GM23338 (cell line): Measurements from ENCODE around the gene NAT14.

Experiments
- CREB1 ChIP-seq: fragments of 250-450 bp; sonication (Bioruptor Pico); IDR thresholded peaks from 2 replicates; pipeline ENCODE4 v1.5.0; 2020; ENCODE audit warnings: low read depth, mild to moderate bottlenecking, moderate library complexity
- EZH2 ChIP-seq: fragments of 200-600 bp; sonication (generic); IDR thresholded peaks from one replicate; pipeline ENCODE4 v1.8.0; 2017; ENCODE audit warnings: antibody characterized with exemption, mild to moderate bottlenecking, low read depth; ENCODE audit not compliant: unreplicated experiment
- EZH2phosphoT487 ChIP-seq: fragments of 200-600 bp; sonication (generic); IDR thresholded peaks from one replicate; pipeline ENCODE4 v1.8.1; 2018; ENCODE audit warnings: antibody characterized with exemption; ENCODE audit not compliant: unreplicated experiment
- JUNB ChIP-seq: IDR thresholded peaks from one replicate; pipeline ENCODE4 v1.6.1; 2016; ENCODE audit warnings: antibody characterized with exemption; ENCODE audit not compliant: unreplicated experiment
- NANOG ChIP-seq: IDR thresholded peaks from 2 replicates; pipeline ENCODE4 v1.6.1; 2016; ENCODE audit warnings: antibody characterized with exemption, borderline replicate concordance
- POLR2AphosphoS5 ChIP-seq: IDR thresholded peaks from 2 replicates; pipeline ENCODE4 v1.6.1; 2016; ENCODE audit warnings: antibody characterized with exemption, low read depth
- STAT1 ChIP-seq: IDR thresholded peaks from one replicate; pipeline ENCODE4 v1.6.1; 2016; ENCODE audit warnings: antibody characterized with exemption; ENCODE audit not compliant: unreplicated experiment
- ZNF114 ChIP-seq: fragments of 250-450 bp; sonication (Bioruptor Pico); IDR thresholded peaks from 2 replicates; pipeline ENCODE4 v1.5.0; 2020; ENCODE audit warnings: mild to moderate bottlenecking, moderate library complexity
- ZNF331 ChIP-seq: fragments of 250-450 bp; sonication (Bioruptor Pico); IDR thresholded peaks from 2 replicates; pipeline ENCODE4 v1.5.0; 2020; ENCODE audit warnings: low read depth, mild to moderate bottlenecking, moderate library complexity
- TF ChIP-seq, protein P1 (sequence below), 2 experiments: fragments of 200-600 bp in 1 of 2; sonication (generic) in 1 of 2; conservative IDR thresholded peaks; 2 replicates each; pipeline versions ENCODE4 v1.5.1 to v1.6.1; 2016 to 2017; ENCODE audit warnings: antibody characterized with exemption in 2 of 2, low read depth in 2 of 2, mild to moderate bottlenecking in 2 of 2, moderate library complexity in 1 of 2
- TF ChIP-seq, protein P2 (sequence below): IDR thresholded peaks from one replicate; pipeline ENCODE4 v1.6.1; 2018; ENCODE audit warnings: antibody characterized with exemption; ENCODE audit not compliant: unreplicated experiment
- TF ChIP-seq, protein P3 (sequence below): IDR thresholded peaks from 2 replicates; pipeline ENCODE4 v1.6.1; 2016; ENCODE audit warnings: antibody characterized with exemption
- TF ChIP-seq, protein P4 (sequence below): fragments of 250-450 bp; sonication (Bioruptor Pico); IDR thresholded peaks from 2 replicates; pipeline ENCODE4 v1.5.0; 2020; ENCODE audit warnings: mild to moderate bottlenecking, moderate library complexity

DNA sequence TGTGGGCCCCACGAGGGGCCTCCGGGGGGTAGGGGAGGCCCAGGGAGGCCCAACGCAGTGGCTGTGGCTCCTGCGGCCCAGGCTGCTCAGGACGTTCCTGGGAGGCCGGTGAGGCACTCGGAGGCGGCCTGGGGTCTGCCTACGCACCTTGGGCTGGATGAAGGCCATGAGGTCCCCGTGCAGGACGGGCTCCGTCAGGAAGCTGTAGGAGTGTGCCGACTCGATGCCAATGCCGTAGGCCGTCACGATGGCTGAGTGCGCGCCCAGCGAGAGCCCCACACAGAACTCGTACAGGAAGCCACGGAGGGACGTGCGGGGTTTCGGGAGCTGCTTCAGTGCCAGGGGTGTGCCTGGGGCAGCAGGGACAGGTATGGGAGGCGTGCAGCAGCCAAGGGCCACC lies 46.0 kb downstream of the NAT14 start:
- TF ChIP-seq, protein P1, sequence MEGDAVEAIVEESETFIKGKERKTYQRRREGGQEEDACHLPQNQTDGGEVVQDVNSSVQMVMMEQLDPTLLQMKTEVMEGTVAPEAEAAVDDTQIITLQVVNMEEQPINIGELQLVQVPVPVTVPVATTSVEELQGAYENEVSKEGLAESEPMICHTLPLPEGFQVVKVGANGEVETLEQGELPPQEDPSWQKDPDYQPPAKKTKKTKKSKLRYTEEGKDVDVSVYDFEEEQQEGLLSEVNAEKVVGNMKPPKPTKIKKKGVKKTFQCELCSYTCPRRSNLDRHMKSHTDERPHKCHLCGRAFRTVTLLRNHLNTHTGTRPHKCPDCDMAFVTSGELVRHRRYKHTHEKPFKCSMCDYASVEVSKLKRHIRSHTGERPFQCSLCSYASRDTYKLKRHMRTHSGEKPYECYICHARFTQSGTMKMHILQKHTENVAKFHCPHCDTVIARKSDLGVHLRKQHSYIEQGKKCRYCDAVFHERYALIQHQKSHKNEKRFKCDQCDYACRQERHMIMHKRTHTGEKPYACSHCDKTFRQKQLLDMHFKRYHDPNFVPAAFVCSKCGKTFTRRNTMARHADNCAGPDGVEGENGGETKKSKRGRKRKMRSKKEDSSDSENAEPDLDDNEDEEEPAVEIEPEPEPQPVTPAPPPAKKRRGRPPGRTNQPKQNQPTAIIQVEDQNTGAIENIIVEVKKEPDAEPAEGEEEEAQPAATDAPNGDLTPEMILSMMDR (conservative IDR thresholded peaks at IDR 0.05; ENCODE audit: low read depth in 2 of 2) = no peak
- no peak for TF ChIP-seq NANOG
- TF ChIP-seq POLR2AphosphoS5 = no peak
- no peak for TF ChIP-seq EZH2
- no peak for TF ChIP-seq ZNF114
- TF ChIP-seq, protein P2, sequence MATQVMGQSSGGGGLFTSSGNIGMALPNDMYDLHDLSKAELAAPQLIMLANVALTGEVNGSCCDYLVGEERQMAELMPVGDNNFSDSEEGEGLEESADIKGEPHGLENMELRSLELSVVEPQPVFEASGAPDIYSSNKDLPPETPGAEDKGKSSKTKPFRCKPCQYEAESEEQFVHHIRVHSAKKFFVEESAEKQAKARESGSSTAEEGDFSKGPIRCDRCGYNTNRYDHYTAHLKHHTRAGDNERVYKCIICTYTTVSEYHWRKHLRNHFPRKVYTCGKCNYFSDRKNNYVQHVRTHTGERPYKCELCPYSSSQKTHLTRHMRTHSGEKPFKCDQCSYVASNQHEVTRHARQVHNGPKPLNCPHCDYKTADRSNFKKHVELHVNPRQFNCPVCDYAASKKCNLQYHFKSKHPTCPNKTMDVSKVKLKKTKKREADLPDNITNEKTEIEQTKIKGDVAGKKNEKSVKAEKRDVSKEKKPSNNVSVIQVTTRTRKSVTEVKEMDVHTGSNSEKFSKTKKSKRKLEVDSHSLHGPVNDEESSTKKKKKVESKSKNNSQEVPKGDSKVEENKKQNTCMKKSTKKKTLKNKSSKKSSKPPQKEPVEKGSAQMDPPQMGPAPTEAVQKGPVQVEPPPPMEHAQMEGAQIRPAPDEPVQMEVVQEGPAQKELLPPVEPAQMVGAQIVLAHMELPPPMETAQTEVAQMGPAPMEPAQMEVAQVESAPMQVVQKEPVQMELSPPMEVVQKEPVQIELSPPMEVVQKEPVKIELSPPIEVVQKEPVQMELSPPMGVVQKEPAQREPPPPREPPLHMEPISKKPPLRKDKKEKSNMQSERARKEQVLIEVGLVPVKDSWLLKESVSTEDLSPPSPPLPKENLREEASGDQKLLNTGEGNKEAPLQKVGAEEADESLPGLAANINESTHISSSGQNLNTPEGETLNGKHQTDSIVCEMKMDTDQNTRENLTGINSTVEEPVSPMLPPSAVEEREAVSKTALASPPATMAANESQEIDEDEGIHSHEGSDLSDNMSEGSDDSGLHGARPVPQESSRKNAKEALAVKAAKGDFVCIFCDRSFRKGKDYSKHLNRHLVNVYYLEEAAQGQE = no peak
- TF ChIP-seq CREB1 (CRISPR knock-in tag) = no peak
- no peak for TF ChIP-seq JUNB
- TF ChIP-seq, protein P3, sequence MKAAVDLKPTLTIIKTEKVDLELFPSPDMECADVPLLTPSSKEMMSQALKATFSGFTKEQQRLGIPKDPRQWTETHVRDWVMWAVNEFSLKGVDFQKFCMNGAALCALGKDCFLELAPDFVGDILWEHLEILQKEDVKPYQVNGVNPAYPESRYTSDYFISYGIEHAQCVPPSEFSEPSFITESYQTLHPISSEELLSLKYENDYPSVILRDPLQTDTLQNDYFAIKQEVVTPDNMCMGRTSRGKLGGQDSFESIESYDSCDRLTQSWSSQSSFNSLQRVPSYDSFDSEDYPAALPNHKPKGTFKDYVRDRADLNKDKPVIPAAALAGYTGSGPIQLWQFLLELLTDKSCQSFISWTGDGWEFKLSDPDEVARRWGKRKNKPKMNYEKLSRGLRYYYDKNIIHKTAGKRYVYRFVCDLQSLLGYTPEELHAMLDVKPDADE = no peak
- no peak for TF ChIP-seq EZH2phosphoT487
- TF ChIP-seq ZNF331 = no peak
- TF ChIP-seq STAT1 = no peak
- TF ChIP-seq, protein P4, sequence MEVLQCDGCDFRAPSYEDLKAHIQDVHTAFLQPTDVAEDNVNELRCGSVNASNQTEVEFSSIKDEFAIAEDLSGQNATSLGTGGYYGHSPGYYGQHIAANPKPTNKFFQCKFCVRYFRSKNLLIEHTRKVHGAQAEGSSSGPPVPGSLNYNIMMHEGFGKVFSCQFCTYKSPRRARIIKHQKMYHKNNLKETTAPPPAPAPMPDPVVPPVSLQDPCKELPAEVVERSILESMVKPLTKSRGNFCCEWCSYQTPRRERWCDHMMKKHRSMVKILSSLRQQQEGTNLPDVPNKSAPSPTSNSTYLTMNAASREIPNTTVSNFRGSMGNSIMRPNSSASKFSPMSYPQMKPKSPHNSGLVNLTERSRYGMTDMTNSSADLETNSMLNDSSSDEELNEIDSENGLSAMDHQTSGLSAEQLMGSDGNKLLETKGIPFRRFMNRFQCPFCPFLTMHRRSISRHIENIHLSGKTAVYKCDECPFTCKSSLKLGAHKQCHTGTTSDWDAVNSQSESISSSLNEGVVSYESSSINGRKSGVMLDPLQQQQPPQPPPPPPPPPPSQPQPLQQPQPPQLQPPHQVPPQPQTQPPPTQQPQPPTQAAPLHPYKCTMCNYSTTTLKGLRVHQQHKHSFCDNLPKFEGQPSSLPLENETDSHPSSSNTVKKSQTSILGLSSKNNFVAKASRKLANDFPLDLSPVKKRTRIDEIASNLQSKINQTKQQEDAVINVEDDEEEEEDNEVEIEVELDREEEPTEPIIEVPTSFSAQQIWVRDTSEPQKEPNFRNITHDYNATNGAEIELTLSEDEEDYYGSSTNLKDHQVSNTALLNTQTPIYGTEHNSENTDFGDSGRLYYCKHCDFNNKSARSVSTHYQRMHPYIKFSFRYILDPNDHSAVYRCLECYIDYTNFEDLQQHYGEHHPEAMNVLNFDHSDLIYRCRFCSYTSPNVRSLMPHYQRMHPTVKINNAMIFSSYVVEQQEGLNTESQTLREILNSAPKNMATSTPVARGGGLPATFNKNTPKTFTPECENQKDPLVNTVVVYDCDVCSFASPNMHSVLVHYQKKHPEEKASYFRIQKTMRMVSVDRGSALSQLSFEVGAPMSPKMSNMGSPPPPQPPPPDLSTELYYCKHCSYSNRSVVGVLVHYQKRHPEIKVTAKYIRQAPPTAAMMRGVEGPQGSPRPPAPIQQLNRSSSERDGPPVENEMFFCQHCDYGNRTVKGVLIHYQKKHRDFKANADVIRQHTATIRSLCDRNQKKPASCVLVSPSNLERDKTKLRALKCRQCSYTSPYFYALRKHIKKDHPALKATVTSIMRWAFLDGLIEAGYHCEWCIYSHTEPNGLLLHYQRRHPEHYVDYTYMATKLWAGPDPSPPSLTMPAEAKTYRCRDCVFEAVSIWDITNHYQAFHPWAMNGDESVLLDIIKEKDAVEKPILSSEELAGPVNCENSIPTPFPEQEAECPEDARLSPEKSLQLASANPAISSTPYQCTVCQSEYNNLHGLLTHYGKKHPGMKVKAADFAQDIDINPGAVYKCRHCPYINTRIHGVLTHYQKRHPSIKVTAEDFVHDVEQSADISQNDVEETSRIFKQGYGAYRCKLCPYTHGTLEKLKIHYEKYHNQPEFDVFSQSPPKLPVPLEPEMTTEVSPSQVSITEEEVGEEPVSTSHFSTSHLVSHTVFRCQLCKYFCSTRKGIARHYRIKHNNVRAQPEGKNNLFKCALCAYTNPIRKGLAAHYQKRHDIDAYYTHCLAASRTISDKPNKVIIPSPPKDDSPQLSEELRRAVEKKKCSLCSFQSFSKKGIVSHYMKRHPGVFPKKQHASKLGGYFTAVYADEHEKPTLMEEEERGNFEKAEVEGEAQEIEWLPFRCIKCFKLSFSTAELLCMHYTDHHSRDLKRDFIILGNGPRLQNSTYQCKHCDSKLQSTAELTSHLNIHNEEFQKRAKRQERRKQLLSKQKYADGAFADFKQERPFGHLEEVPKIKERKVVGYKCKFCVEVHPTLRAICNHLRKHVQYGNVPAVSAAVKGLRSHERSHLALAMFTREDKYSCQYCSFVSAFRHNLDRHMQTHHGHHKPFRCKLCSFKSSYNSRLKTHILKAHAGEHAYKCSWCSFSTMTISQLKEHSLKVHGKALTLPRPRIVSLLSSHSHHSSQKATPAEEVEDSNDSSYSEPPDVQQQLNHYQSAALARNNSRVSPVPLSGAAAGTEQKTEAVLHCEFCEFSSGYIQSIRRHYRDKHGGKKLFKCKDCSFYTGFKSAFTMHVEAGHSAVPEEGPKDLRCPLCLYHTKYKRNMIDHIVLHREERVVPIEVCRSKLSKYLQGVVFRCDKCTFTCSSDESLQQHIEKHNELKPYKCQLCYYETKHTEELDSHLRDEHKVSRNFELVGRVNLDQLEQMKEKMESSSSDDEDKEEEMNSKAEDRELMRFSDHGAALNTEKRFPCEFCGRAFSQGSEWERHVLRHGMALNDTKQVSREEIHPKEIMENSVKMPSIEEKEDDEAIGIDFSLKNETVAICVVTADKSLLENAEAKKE = no peak
